Tibial artery (tissue), 4 donors: ENCODE data around the gene ARL6IP1.

Experiments used
- DNase-seq, 2 donors: peaks; one replicate each; pipeline ENCODE4 v3.0.0-alpha.2; 2019
- H3K27ac ChIP-seq, 2 donors: fragments of 200-600 bp; sonication (generic) in 1 of 2; 1 replicate in 1 of 2; 2 replicates in 1 of 2; pipeline ENCODE4 v1.5.1; 2018 to 2019; ENCODE audit warnings: mild to moderate bottlenecking in 1 of 2
- H3K27me3 ChIP-seq, 2 donors: fragments of 200-600 bp; sonication (generic) in 1 of 2; one replicate each; pipeline versions ENCODE4 v1.5.1 to v1.6.0; 2016 to 2019
- H3K36me3 ChIP-seq, 3 donors: fragments of 200-600 bp; sonication (generic) in 2 of 3; one replicate each; pipeline ENCODE4 v1.5.1; 2016 to 2019; ENCODE audit warnings: mild to moderate bottlenecking in 2 of 3
- H3K4me1 ChIP-seq, 4 donors: fragments of 200-600 bp; sonication (generic) in 2 of 4; 1 replicate in 3 of 4; 2 replicates in 1 of 4; pipeline ENCODE4 v1.5.1; 2016 to 2019
- H3K4me3 ChIP-seq, 2 donors: fragments of 200-600 bp; sonication (generic) in 1 of 2; 1 replicate in 1 of 2; 2 replicates in 1 of 2; pipeline ENCODE4 v1.5.1; 2018 to 2019; ENCODE audit warnings: mild to moderate bottlenecking in 2 of 2
- H3K9me3 ChIP-seq, 3 donors: fragments of 200-600 bp; sonication (generic) in 1 of 3; one replicate each; pipeline ENCODE4 v1.5.1; 2016 to 2019
- CTCF ChIP-seq, 2 experiments: fragments of 200-600 bp in 1 of 2; fragments of 450-650 bp in 1 of 2; IDR thresholded peaks; one replicate each; pipeline ENCODE4 v1.5.1; 2017 to 2019; ENCODE audit warnings: antibody characterized with exemption in 2 of 2, mild to moderate bottlenecking in 1 of 2, moderate library complexity in 1 of 2
- intact Hi-C: fragments of 100-400 bp; cut with DNase I; formaldehyde crosslinking; loops from one replicate; pipeline ENCODE4 v1.15.0; 2023; ENCODE audit warnings: low total_unique reads

The ARL6IP1 gene

GRCh38 chr16:18836702-18837101 lies 35.4 kb upstream of the ARL6IP1 start:
- no peak for DNase-seq
- Histone ChIP-seq H3K27ac (no peak overlapping the region), H3K27me3 (no peaks in the 10 kb centered on the region), H3K4me3 (no peak overlapping the region), H3K36me3 (peaks cover 89 to 99% (median 98%) of the 10 kb centered on the region in 3 donors), H3K4me1 (no peaks in the 10 kb centered on the region), H3K9me3 (no peaks in the 10 kb centered on the region)
- no peak for TF ChIP-seq CTCF (IDR thresholded peaks at IDR 0.05)
- intact Hi-C loops: no loop called here

GRCh38 chr16:18834864-18835263 lies 33.5 kb upstream of the ARL6IP1 start:
- Histone ChIP-seq H3K4me1 (no peaks in the 10 kb centered on the region), H3K9me3 (no peaks in the 10 kb centered on the region), H3K4me3 (no peak overlapping the region), H3K36me3 (peaks cover 95 to 99% (median 97%) of the 10 kb centered on the region in 3 donors), H3K27ac (no peak overlapping the region), H3K27me3 (no peaks in the 10 kb centered on the region)
- DNase-seq: no peak
- TF ChIP-seq CTCF (IDR thresholded peaks at IDR 0.05): no peak
- intact Hi-C loops: no loop called here

GRCh38 chr16:18833707-18834505 lies 32.6 kb upstream of the ARL6IP1 start:
- Histone ChIP-seq H3K36me3 (peaks cover 95 to 99% (median 98%) of the 10 kb centered on the region in 3 donors), H3K4me3 (no peak overlapping the region), H3K9me3 (no peaks in the 10 kb centered on the region), H3K27me3 (no peaks in the 10 kb centered on the region), H3K27ac (no peak overlapping the region), H3K4me1 (no peaks in the 10 kb centered on the region)
- intact Hi-C loops: no loop called here
- no peak for DNase-seq
- TF ChIP-seq CTCF (IDR thresholded peaks at IDR 0.05): no peak

GRCh38 chr16:18832613-18833012 lies 31.3 kb upstream of the ARL6IP1 start:
- Histone ChIP-seq H3K27ac (no peak overlapping the region), H3K27me3 (no peaks in the 10 kb centered on the region), H3K36me3 (peaks cover 92 to 98% (median 97%) of the 10 kb centered on the region in 3 donors), H3K4me3 (no peak overlapping the region), H3K4me1 (no peaks in the 10 kb centered on the region), H3K9me3 (no peaks in the 10 kb centered on the region)
- DNase-seq: no peak
- intact Hi-C loops: no loop called here
- TF ChIP-seq CTCF (IDR thresholded peaks at IDR 0.05): no peak

- H3K4me1 ChIP-seq: no peaks in the 10 kb centered on the region
- H3K27me3 ChIP-seq: no peaks in the 10 kb centered on the region
- no peak for DNase-seq
- no peak overlapping the region for H3K4me3 ChIP-seq
- peaks cover 88 to 95% (median 94%) of the 10 kb centered on the region in 3 donors for H3K36me3 ChIP-seq
- no peaks in the 10 kb centered on the region for H3K9me3 ChIP-seq
- no peak for TF ChIP-seq CTCF (IDR thresholded peaks at IDR 0.05)
- H3K27ac ChIP-seq: no peak overlapping the region
- intact Hi-C loops: no loop called here
Observed at GRCh38 chr16:18832006-18832405, 30.7 kb upstream of the ARL6IP1 start.
